H9 (cell line): Measurements from ENCODE around the gene NDE1. TPM values are rescaled to one million over a fixed set of nuclear protein-coding genes. Genes with fewer than 3 reads are reported as not detected.

Experiments used
- DNase-seq: peaks from one replicate; pipeline ENCODE4 v3.0.0-alpha.2; 2017
- H2AFZ ChIP-seq: one replicate; pipeline ENCODE4 v1.6.1; 2013; ENCODE audit warnings: mild to moderate bottlenecking, low read length, control low read depth, moderate library complexity
- H2AK5ac ChIP-seq: 2 replicates; pipeline ENCODE4 v1.6.1; 2013; ENCODE audit warnings: low read length, control low read depth, mixed read lengths; ENCODE audit not compliant: insufficient read length
- H2BK120ac ChIP-seq: one replicate; pipeline ENCODE4 v1.6.1; 2013; ENCODE audit warnings: low read depth, mild to moderate bottlenecking, low read length, control low read depth, inconsistent platforms; ENCODE audit not compliant: poor library complexity, severe bottlenecking
- H2BK12ac ChIP-seq: 2 replicates; pipeline ENCODE4 v1.6.1; 2013; ENCODE audit warnings: low read length, control low read depth, mixed read lengths, low read depth; ENCODE audit not compliant: insufficient read length
- H2BK15ac ChIP-seq: 2 replicates; pipeline ENCODE4 v1.6.1; 2013; ENCODE audit warnings: low read depth, low read length, control low read depth
- H2BK20ac ChIP-seq: one replicate; pipeline ENCODE4 v1.6.1; 2013; ENCODE audit warnings: low read depth, mild to moderate bottlenecking, low read length, control low read depth, inconsistent platforms; ENCODE audit not compliant: poor library complexity, severe bottlenecking
- H2BK5ac ChIP-seq: 2 replicates; pipeline ENCODE4 v1.6.1; 2013; ENCODE audit warnings: low read length, control low read depth, mixed read lengths; ENCODE audit not compliant: insufficient read length
- H3K14ac ChIP-seq: 2 replicates; pipeline ENCODE4 v1.6.1; 2013; ENCODE audit warnings: low read length, control low read depth; ENCODE audit not compliant: insufficient read depth
- H3K18ac ChIP-seq: 2 replicates; pipeline ENCODE4 v1.6.1; 2013; ENCODE audit warnings: low read depth, mild to moderate bottlenecking, mixed read lengths, low read length, control low read depth; ENCODE audit not compliant: insufficient read length
- H3K23ac ChIP-seq: 2 replicates; pipeline ENCODE4 v1.6.1; 2013; ENCODE audit warnings: low read length, control low read depth, mixed read lengths, low read depth; ENCODE audit not compliant: insufficient read length
- H3K23me2 ChIP-seq: 2 replicates; pipeline ENCODE4 v1.6.1; 2013; ENCODE audit warnings: low read depth, mild to moderate bottlenecking, mixed read lengths, low read length, control low read depth; ENCODE audit not compliant: insufficient read length, poor library complexity, severe bottlenecking
- H3K27ac ChIP-seq: 2 replicates; pipeline ENCODE4 v1.5.1; 2013; ENCODE audit warnings: low read length, control low read depth, mixed read lengths, low read depth; ENCODE audit not compliant: insufficient read length
- H3K27me3 ChIP-seq: 2 replicates; pipeline ENCODE4 v1.6.1; 2013; ENCODE audit warnings: low read length, control low read depth, inconsistent platforms; ENCODE audit not compliant: insufficient read depth
- H3K4ac ChIP-seq: 2 replicates; pipeline ENCODE4 v1.6.1; 2013; ENCODE audit warnings: low read depth, mild to moderate bottlenecking, control low read depth, inconsistent platforms, low read length, moderate library complexity
- H3K4me1 ChIP-seq: 2 replicates; pipeline ENCODE4 v1.6.1; 2013; ENCODE audit warnings: low read length, control low read depth, inconsistent platforms; ENCODE audit not compliant: insufficient read depth
- H3K4me2 ChIP-seq: 2 replicates; pipeline ENCODE4 v1.6.1; 2013; ENCODE audit warnings: low read length, control low read depth, mixed read lengths; ENCODE audit not compliant: insufficient read length, insufficient read depth
- H3K56ac ChIP-seq: 2 replicates; pipeline ENCODE4 v1.6.1; 2013; ENCODE audit warnings: low read depth, mild to moderate bottlenecking, mixed read lengths, low read length, control low read depth; ENCODE audit not compliant: insufficient read length
- H3K79me1 ChIP-seq: 2 replicates; pipeline ENCODE4 v1.6.1; 2013; ENCODE audit warnings: low read depth, mild to moderate bottlenecking, moderate library complexity, low read length, control low read depth, inconsistent platforms; ENCODE audit not compliant: insufficient read depth, poor library complexity, severe bottlenecking
- H3K79me2 ChIP-seq: 2 replicates; pipeline ENCODE4 v1.6.1; 2013; ENCODE audit warnings: low read length, control low read depth, inconsistent platforms; ENCODE audit not compliant: insufficient read depth
- H3K9ac ChIP-seq: 2 replicates; pipeline ENCODE4 v1.6.1; 2013; ENCODE audit warnings: low read length, control low read depth, mixed read lengths; ENCODE audit not compliant: insufficient read length; ENCODE audit errors: extremely low read depth
- H3K9me3 ChIP-seq: one replicate; pipeline ENCODE4 v1.6.1; 2013; ENCODE audit warnings: low read depth, low read length, inconsistent platforms; ENCODE audit not compliant: control insufficient read depth
- H3T11ph ChIP-seq: one replicate; pipeline ENCODE4 v1.6.1; 2013; ENCODE audit warnings: mild to moderate bottlenecking, low read length, control low read depth, inconsistent platforms
- H4K20me1 ChIP-seq: one replicate; pipeline ENCODE4 v1.6.1; 2013; ENCODE audit not compliant: control insufficient read depth, insufficient read length, insufficient read depth
- H4K5ac ChIP-seq: 2 replicates; pipeline ENCODE4 v1.6.1; 2013; ENCODE audit warnings: low read depth, mild to moderate bottlenecking, mixed read lengths, low read length, control low read depth; ENCODE audit not compliant: insufficient read length
- H4K8ac ChIP-seq: replicated peaks from 2 replicates; pipeline ENCODE4 v1.6.1; 2013; ENCODE audit warnings: low read length, control low read depth, mixed read lengths, low read depth; ENCODE audit not compliant: insufficient read length
- H4K91ac ChIP-seq: 2 replicates; pipeline ENCODE4 v1.6.1; 2013; ENCODE audit warnings: low read depth, mild to moderate bottlenecking, moderate library complexity, mixed read lengths, low read length, control low read depth; ENCODE audit not compliant: insufficient read length
- H3K27ac Mint-ChIP-seq, 3 experiments: 2 replicates in 2 of 3; 3 replicates in 1 of 3; pipeline ENCODE4 v1.8.0; 2020 to 2021; ENCODE audit warnings: mixed read lengths in 3 of 3, mild to moderate bottlenecking in 1 of 3, moderate library complexity in 1 of 3
- H3K27me3 Mint-ChIP-seq: 2 replicates; pipeline ENCODE4 v1.8.0; 2021; ENCODE audit warnings: low read depth, mild to moderate bottlenecking, moderate library complexity, mixed read lengths
- H3K36me3 Mint-ChIP-seq, 3 experiments: 2 replicates in 2 of 3; 3 replicates in 1 of 3; pipeline ENCODE4 v1.8.0; 2020 to 2021; ENCODE audit warnings: low read depth in 3 of 3, mixed read lengths in 3 of 3; ENCODE audit not compliant: insufficient read depth in 1 of 3
- H3K4me1 Mint-ChIP-seq, 2 experiments: 2 replicates each; pipeline ENCODE4 v1.8.0; 2020; ENCODE audit warnings: mixed read lengths in 2 of 2
- H3K4me3 Mint-ChIP-seq, 2 experiments: 2 replicates in 1 of 2; 3 replicates in 1 of 2; pipeline ENCODE4 v1.8.0; 2020 to 2021; ENCODE audit warnings: mild to moderate bottlenecking in 2 of 2, mixed read lengths in 2 of 2, moderate library complexity in 1 of 2
- H3K9me3 Mint-ChIP-seq, 2 experiments: 2 replicates in 1 of 2; 3 replicates in 1 of 2; pipeline ENCODE4 v1.8.0; 2020; ENCODE audit warnings: mild to moderate bottlenecking in 2 of 2, mixed read lengths in 2 of 2, moderate library complexity in 1 of 2
- CTCF ChIP-seq: fragments of 200-600 bp; sonication (generic); conservative IDR thresholded peaks from 3 replicates; pipeline ENCODE4 v1.8.0; 2021; ENCODE audit warnings: antibody characterized with exemption, mild to moderate bottlenecking
- WGBS: extraction: QIAGEN DNeasy Blood & Tissue Kit; methylation state at CpG from one replicate; pipeline ENCODE4 v1.1.7; 2013; ENCODE audit warnings: missing lambda C conversion rate, low lambda C conversion rate, mixed read lengths; ENCODE audit not compliant: insufficient read length; ENCODE audit errors: extremely low coverage; 5-methylcytosine and 5-hydroxymethylcytosine counted together
- total RNA-seq: library from RNA; stranded (reverse); gene quantifications from 2 replicates; pipeline ENCODE4 v1.2.1, GENCODE V29; 2021

The NDE1 gene
- total RNA-seq, 1 experiment from 2014 or later, result 49.6 TPM

- Histone ChIP-seq H3T11ph (no peak overlapping the region), H3K79me2 (no peaks in the 10 kb centered on the region), H3K9me3 (no peaks in the 10 kb centered on the region), H3K18ac (no peak overlapping the region), H2AFZ (no peak overlapping the region), H3K9ac (no peak overlapping the region), H2BK20ac (no peak overlapping the region), H4K8ac (no peak overlapping the region), H3K79me1 (no peaks in the 10 kb centered on the region), H2BK5ac (no peak overlapping the region), H3K27me3 (no peaks in the 10 kb centered on the region), H3K4me1 (no peaks in the 10 kb centered on the region), H3K4me2 (no peak overlapping the region), H3K23ac (no peak overlapping the region), H3K4ac (no peak overlapping the region), H4K5ac (no peak overlapping the region), H2AK5ac (no peak overlapping the region), H2BK12ac (no peak overlapping the region), H3K56ac (no peak overlapping the region), H3K27ac (no peak overlapping the region), H2BK15ac (no peak overlapping the region), H3K23me2 (no peaks in the 10 kb centered on the region), H4K20me1 (no peaks in the 10 kb centered on the region), H4K91ac (no peak overlapping the region), H2BK120ac (no peak overlapping the region), H3K14ac (no peak overlapping the region)
- DNase-seq, result no peak
- Mint-ChIP-seq H3K4me3 (no peak overlapping the region), H3K9me3 (no peaks in the 10 kb centered on the region), H3K27ac (no peak overlapping the region), H3K27me3 (no peaks in the 10 kb centered on the region; the same call in 1 of the 2 replicates), H3K4me1 (peaks cover 12 to 20% of the 10 kb centered on the region in 2 experiments), H3K36me3 (peaks cover 26 to 74% (median 51%) of the 10 kb centered on the region in 3 experiments; a peak in 6 of 7 replicates)
- no peak for TF ChIP-seq CTCF
- 100% methylated on average over 10 of the region's 23 CpGs for WGBS
These were observed 47.6 kb upstream of the NDE1 start for GRCh38 chr16:15602285-15603044.
